GM10248 (cell line): ENCODE results near the gene RPL27A.

Source experiments
- CTCF ChIA-PET: fragments of 300-600 bp; sonication (Branson Sonifier 250); formaldehyde crosslinking; extraction: SDS; loops from one replicate; lab custom pipeline; 2021; ENCODE audit warnings: antibody characterized with exemption; lab: Yijun Ruan, JAX
- POLR2A ChIA-PET: fragments of 350-650 bp; sonication (Branson Sonifier 250); formaldehyde crosslinking; extraction: SDS; loops from one replicate; lab custom pipeline; 2020; ENCODE audit warnings: antibody characterized with exemption; lab: Yijun Ruan, JAX
- DNase-seq: peaks from one replicate; pipeline ENCODE4 v3.0.0; 2012; ENCODE audit errors: extremely low spot score
- TF ChIP-seq, protein P1 (sequence below): IDR thresholded peaks from 2 replicates; pipeline ENCODE4 v1.5.1; 2012; ENCODE audit warnings: mild to moderate bottlenecking, low read depth; ENCODE audit errors: extremely low read depth, missing control alignments, control extremely low read depth

RPL27A gene

GRCh38 chr11:8714622-8715225 is 32.1 kb downstream of the RPL27A start:
- TF ChIP-seq, protein P1, sequence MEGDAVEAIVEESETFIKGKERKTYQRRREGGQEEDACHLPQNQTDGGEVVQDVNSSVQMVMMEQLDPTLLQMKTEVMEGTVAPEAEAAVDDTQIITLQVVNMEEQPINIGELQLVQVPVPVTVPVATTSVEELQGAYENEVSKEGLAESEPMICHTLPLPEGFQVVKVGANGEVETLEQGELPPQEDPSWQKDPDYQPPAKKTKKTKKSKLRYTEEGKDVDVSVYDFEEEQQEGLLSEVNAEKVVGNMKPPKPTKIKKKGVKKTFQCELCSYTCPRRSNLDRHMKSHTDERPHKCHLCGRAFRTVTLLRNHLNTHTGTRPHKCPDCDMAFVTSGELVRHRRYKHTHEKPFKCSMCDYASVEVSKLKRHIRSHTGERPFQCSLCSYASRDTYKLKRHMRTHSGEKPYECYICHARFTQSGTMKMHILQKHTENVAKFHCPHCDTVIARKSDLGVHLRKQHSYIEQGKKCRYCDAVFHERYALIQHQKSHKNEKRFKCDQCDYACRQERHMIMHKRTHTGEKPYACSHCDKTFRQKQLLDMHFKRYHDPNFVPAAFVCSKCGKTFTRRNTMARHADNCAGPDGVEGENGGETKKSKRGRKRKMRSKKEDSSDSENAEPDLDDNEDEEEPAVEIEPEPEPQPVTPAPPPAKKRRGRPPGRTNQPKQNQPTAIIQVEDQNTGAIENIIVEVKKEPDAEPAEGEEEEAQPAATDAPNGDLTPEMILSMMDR = no peak
- ChIA-PET POLR2A (no interaction called here), CTCF (interaction anchor here (0.9 to 1.8 kb wide), 5 partner anchors 9 to 148 kb away, joined by 3 to 5 read pairs (median 3); no protein-coding TSS in a partner anchor)
- DNase-seq = no peak

- DNase-seq = no peak
- POLR2A ChIA-PET = no interaction called here
- TF ChIP-seq, protein P1 = no peak
- CTCF ChIA-PET = interaction anchor here (1.1 to 1.2 kb wide), 2 partner anchors 40 to 149 kb away, joined by 3 read pairs; no protein-coding TSS in a partner anchor
Measured at GRCh38 chr11:8715501-8715900, 32.9 kb downstream of the RPL27A start.

- POLR2A ChIA-PET = no interaction called here
- TF ChIP-seq, protein P1 = no peak
- CTCF ChIA-PET = interaction anchor here (2.9 kb wide), 1 partner anchor 9 kb away, joined by 9 read pairs; no protein-coding TSS in a partner anchor
- peak; percentile 43 for DNase-seq
Measured at GRCh38 chr11:8717544-8717875, 34.9 kb downstream of the RPL27A start.

DNA sequence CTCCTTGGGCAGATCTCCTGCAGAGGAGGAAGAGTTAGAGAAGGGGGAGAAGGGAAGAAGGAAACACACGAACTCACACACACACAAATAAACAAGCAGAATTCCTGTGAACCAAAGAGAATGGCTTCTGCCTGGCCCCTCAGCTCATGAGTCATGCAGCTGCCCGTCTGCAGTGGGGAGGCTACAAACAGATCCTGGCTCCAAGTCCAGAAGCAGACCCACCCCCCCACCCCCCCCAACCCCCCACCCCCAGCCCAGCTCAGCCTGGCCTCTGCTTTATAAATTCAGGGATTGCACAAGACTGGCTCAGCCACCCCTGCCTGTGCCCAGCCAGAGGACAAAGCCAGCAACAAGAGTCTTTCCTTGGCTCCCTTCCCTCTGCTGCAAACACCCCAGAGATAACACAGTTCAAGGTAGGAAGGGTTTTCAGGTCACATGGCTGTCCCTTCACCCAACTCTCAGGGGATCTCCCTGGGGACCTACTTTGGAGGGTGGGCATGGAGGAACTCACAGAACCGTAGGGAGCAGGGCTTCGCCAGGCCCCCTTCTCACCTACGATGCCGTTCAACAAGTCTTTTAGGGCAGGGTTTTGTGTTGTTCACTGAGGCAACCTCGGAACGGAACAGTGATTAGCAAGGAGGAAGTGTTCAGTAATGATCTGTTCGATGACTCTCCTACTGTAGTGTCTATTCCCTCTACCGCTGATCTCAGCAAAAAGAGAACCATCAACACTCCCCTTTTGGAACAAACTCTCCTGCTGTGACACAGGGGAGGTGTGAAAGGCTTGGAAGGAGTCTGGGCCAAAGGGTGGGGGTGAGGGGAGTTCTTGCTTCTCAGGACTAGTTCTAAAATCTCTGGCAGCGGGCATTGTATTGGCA is 35.5 kb downstream of the RPL27A start:
- ChIA-PET CTCF (interaction anchor here (2.9 kb wide), 1 partner anchor 9 kb away, joined by 9 read pairs; no protein-coding TSS in a partner anchor), POLR2A (no interaction called here)
- peak; percentile 62 for DNase-seq
- TF ChIP-seq, protein P1 = no peak

DNA sequence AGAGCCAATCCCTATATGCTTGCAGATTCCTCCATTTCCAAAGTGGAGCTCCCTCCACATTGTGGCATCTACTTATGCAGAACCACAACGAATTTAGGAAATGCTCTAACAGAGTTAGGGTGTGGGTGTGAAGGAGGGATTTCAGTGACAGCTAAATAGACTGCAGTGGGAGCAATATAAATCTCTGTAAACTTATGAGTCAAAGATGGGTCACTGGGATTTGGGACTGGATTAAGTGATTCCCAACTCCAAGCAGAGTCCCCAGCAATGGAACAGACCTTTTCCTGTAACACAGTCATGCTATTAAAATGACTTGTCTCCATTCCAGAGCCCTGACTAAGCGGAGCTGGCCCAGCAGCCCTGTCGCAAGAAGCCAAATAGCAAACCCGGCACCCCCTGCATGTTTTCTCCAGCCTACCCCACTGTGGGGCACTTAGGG is 36.6 kb downstream of the RPL27A start:
- ChIA-PET POLR2A (no interaction called here), CTCF (interaction anchor here (1.0 to 2.9 kb wide), 3 partner anchors 10 to 14 kb away, joined by 3 to 9 read pairs (median 3); no protein-coding TSS in a partner anchor)
- DNase-seq = no peak
- TF ChIP-seq, protein P1 = no peak

DNA sequence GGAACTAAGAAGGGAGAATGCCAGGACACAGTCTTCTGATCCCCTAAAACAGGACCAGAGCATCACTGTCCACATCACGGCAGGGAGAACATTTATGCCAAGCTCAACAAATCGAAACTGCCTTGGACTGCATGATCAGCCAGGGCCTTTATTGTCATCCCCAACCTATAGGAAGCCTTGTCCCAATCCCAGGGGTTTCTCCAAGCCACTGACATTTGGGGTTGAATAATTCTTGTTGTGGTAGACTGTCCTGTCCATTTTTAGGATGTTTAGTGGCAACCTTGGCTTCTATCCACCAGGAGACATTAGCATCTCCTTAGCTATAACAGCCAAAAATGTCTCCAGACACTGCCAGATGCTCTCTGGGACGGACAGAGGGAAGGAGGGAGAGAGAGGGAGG is 37.1 kb downstream of the RPL27A start:
- ChIA-PET POLR2A (no interaction called here), CTCF (interaction anchor here (1.0 to 2.9 kb wide), 3 partner anchors 10 to 13 kb away, joined by 3 to 9 read pairs (median 3); no protein-coding TSS in a partner anchor)

More for the DNA sequence above, 37.1 kb downstream of the RPL27A start:
- DNase-seq = no peak
- TF ChIP-seq, protein P1 = no peak
